ENCODE results near the gene SPEN.
"Not testable (repeated sequence)": the region's sequence is repeated elsewhere in the genome, so short reads cannot be mapped to it uniquely, and the experiment has no call there.

Gene SPEN

DNA sequence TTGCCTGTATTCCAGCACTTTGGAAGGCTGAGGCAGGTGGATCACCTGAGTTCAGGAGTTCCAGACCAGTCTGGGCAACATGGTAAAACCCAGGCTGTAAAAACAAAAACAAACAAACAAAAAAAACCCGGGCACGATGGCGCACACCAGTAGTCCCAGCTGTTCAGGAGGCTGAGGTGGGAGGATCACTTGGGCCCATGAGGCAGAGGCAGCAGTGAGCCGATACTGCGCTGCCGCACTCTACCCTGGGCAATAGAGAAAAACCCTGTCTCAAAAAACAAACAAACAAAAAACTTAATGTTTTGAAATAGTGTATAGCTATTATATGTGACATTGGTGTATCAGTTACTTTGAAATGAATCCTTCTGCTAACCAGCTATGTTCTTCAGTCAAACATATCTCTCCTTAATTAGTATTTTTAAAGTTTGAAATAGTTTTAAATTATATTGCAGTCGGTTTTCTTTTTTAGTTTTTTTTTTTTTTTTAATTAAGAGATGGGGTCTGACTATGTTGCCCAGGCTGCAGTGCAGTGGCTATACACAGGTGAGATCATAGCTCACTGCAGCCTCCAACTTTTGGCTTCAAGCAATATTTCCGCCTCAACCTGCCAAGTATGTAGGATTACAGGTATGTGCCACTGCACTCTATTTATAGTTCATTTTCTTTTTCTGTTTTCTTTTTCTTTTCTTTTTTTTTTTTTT is 11.3 kb downstream of the SPEN start:
- no peak for DNase-seq

DNA sequence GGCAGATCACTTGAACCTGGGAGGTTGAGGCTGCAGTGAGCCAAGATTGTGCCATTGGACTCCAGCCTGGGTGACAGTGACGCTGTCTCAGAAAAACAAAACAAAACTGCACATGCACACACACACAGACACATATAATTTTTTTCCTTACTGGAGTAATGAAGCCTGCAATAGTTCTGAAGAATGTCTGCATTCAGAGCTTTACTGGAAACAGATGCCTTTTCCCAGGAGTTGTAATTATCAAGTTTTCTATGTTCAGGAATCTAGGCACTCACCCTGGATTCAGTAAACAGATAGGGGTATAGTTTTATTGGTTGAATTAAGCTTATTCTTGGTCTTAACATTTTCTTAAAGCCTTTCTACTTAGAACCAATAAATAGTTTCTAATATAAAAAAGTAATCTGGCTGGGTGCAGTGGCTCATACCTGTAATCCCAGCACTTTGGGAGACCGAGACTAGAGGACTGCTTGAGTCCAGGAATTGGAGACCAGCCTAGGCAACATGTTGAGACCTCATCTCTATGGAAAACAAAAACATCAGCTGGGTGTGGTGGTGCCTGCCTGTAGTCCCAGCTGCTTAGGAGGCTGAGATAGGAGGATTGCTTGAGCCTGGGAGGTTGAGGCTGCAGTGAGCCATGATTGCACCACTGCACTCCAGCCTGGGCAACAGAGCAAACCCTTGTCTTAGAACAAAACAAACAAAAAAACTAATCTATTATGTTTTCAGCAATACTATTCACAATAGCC is 15.8 kb downstream of the SPEN start:
- no peak for DNase-seq

DNA sequence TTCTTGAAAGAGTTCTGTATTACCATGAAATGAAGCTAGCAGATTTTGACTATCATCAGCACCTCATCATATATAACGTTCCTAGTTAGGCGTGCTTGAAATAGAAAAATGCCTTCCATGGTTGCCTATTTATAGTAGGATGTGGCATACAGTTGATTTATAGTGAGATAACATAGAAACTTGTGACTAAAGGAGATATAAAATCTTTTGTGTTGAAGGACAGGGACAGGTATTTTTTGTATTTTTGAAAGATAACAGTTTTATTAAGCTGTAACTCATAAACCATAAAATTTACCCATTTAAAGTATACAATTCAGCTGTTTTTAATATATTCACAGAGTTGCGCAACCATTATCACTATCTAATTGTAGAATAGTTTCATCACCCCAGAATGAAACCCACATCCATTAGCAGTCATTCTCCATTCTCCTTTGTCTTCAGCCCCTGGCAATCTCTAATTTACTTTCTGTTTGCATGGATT is 19.3 kb downstream of the SPEN start:
- DNase-seq, result no peak

DNA sequence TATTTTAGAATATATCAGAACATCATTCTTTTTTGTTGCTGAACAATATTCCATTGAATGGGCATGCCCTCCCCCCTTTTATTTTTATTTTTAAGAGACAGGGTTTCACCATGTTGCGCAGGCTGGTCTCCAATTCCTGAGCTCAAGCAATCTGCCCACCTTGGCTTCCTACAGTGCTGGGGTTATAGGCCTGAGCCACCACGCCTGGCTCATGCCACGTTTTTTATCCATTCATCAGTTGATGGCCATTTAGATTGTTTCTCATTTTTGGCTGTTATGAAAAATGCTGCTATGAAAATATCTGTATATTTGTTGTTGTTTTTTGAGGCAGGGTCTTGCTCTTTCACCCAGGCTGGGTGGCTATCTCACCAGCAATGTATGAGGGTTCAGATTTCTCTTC is 19.8 kb downstream of the SPEN start:
- no peak for DNase-seq

DNA sequence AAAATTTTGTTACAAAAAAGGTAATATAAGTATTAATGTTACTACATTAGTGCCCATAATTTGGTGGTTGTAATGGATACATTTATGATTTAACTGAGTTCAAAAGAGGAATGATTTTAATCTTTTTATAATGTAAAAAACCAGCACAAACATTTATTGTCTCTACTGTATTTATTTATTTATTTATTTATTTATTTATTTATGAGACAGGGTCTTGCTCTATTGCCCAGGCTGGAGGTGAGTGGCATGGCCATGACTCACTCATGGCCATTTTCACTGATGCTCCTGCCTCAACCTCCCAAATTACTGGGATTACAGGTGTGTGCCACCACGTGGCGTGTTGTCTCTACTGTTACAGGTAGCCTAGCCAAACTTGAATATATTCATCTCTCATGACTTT is 21.9 kb downstream of the SPEN start:
- DNase-seq, result no peak

DNA sequence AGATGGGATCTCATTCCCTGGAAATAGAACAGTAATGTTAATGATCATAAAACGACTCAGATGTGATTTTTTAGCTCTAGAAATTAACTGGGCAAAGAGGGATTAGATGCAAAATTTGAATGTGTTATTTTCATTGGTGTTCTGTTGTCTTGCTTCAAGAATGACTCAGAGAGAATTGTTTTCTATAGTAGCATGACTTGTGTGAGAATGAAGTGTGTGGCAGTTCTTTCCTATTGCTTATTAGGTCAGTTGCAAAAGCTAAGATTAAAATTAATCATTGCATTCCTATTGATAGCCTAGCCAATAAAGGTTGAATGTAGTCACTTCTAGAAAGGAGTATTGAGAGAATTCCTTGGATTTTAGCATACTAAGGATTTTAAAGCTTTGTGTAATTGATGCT is 22.9 kb downstream of the SPEN start:
- no peak for DNase-seq

DNA sequence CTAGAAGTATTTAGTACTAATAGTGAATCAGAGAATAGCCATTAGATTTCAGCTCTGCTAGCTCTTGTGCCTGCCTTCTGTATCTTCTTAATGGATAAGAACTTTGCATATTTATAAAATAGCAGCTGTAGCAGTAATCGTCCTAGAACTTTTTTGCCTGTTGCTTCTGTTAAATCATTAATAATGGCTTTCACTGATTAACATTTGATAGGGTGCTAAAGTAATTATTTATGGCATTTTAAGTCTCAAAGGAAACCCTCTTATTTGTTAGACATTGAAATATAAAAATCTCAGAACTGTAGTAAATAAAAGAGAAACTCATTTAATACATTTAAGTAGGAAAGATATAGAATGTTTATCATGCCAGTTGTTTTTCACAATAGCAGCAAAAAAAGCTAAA is 27.0 kb downstream of the SPEN start:
- DNase-seq, result no peak

DNA sequence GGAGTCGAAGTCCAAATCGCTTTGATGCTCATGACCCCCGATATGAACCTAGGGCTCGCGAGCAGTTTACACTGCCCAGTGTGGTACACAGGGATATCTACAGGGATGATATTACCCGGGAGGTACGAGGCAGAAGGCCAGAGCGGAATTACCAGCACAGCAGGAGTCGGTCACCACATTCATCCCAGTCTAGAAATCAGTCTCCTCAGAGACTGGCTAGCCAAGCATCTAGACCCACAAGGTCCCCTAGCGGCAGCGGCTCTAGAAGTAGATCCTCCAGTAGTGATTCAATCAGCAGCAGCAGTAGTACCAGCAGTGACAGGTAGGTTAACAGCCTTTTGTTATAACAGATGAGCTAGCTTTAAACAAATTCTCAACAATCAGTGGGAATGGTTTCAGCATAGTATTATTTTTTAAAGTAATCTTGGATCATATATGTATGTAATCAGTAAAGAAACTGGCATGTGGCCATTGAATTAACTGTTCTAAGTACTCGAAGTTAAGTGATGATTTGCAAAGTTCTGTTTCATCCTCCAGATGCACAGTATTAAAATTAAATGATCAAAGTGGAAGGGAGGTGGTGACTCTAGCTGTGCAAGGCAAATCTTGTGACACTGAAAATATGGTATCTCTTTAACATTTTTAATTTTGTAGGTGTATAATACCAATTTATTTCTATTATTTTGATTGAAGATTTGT is 29.0 kb downstream of the SPEN start:
- no peak for DNase-seq

DNA sequence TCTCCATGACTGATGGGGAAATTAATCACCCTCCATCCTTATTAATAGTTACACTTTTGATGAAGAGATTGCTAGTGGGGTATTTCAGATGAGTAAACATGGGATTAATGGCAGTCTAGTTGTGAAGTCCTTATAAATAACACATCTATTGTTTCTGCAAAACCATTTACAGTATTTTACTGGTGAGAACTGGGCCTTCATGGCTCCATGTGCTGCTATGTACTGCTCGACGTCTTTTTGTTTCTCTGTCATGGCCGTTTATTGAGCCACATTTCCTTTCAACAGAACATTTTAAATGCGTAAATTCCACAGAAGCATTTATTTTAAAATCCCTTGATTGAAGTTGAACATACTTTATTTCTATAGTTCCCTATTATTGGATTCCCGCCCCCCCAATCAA is 34.5 kb downstream of the SPEN start:
- DNase-seq, result no peak

DNA sequence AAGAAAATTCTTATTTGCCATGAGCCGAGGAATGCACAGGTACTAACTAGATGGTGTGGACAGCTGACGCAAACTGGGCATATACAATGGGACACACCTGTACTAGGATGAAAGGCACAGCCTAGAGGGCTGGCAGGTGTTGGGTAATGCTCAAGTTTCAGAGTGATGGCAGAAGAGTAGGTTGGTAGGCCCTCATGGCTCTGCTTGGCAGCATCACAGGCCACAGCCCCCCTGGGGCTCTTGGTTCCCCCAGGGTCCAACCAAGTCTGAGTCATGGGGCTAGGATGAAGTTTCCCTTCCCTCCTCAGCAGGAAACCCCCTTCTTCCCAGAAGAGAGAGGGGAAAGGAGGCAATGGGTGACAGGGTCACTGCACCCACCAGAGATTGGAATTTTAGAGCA is 35.2 kb downstream of the SPEN start:
- DNase-seq, result no peak

DNA sequence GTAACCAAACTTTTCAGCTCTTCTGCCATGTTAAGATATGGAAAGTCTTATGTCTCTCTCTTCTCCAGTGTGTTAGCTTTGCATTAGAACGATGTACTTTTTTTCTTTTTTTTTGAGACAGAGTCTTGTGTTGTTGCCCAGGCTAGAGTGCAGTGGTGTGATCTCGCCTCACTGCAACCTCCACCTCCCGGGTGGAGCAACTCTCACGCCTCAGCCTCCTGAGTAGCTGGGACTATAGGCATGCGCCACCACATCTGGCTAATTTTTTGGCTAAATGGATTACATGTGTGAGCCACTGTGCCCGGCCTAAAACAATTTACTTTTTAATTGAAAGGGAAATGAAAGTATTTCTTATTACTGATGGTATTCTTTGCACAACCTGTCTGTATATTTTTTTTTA is 35.8 kb downstream of the SPEN start:
- DNase-seq, result no peak

DNA sequence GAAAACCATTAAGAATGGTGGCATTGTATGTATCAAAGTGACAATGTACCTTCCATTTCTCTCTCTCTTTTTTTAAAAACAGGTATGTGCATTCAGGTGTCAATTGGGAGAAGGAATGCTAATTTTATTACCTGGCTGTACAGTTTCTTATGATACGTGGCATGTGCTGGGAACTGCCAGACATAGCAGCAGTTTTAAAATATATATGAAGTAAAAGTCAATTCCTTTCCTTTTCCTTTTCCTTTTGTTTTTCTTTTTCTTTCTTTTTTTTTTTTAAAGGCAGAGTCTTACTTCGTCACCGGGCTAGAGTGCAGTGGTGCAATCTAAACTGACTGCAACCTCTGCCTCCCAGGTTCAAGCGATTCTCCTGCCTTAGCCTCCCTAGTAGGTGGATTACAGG is 37.0 kb downstream of the SPEN start:
- no peak for DNase-seq

DNA sequence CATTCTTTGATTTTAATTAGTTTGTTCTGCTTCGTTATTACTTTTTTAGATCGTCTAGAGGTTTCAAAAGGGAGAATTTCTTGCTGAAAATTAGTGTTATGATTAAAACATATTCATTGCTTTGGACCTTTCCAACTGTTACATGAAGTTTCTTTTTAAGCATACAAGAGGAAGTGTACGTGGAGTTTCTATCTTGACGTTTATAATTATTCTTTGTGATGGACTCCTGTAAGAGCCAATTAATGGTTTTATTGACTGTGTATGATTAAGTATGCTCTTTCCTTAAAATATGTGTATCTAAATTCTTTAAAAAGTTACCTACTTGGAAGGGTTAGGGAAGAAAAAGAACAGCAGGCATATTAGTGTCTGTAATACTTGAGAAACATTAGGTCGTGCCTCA is 37.8 kb downstream of the SPEN start:
- no peak for DNase-seq

DNA sequence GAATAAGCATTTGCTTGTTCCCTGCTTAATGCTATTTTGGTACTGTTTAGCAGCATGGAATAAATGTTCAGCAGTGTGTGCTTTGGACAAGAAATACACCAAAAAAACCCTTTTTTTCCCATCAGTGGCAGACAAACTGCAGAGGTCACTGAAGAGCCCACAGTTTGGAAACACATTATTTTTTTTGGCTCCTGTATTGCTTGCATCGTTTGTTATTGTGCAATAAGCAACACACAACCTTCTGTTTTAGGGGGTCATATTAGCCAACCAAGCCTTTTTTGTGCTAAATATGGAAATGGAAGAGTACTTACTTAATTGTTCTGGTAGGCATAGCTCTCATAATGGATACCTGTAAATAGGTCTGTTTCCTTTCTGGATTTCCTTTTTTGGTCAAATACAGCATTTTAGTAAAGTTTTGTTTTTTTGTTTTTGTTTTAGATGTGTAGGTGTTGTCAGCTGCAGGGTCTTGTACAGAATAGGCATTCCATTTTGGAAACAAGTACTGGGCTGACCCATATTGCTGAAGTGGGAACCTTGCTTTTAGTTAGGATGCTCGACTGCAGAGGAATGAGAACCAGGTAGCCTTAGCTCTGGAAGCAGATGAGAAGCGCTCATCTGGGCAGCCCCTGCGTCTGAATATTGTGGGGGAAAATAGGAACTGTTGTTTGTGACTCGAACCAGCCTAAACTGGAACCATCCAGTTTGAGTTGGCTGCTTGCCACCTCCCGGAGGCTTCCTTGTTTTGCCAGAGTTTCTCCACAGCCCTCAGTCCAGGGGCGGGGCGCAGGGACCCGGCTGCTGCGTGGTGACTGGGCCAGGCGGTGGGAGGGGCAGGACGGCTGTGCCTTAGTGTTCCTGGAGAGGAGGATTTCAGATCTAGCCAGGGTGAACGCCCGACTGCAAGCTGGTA is 38.4 kb downstream of the SPEN start:
- peak in 1 of 2 experiments; percentile 66 for DNase-seq

DNA sequence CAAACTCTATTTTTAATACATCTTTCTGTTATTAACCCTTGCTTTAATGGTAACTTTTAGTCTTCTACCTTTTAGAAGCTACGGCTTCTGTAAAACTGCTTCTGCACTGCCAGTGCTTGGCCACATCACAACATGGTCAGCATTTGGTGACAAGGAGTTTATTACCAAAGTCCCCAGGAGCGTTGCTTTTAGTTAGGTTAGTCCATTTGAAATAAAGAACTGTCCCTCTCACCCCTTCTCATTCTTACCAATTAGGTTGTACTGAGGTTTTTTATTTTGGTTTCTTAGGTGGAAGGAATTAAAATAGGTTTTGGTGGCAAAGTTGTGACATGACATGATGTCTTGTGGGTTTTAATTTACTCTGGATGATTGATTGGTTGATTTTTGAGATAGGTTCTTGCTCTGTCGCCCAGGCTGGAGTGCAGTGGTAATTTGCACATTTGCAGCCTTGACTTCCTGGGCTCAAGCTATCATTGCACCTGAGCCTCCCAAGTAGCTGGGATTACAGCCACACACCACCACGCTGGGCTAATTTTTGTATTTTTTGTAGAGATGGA is 39.2 kb downstream of the SPEN start:
- DNase-seq, result no peak

DNA sequence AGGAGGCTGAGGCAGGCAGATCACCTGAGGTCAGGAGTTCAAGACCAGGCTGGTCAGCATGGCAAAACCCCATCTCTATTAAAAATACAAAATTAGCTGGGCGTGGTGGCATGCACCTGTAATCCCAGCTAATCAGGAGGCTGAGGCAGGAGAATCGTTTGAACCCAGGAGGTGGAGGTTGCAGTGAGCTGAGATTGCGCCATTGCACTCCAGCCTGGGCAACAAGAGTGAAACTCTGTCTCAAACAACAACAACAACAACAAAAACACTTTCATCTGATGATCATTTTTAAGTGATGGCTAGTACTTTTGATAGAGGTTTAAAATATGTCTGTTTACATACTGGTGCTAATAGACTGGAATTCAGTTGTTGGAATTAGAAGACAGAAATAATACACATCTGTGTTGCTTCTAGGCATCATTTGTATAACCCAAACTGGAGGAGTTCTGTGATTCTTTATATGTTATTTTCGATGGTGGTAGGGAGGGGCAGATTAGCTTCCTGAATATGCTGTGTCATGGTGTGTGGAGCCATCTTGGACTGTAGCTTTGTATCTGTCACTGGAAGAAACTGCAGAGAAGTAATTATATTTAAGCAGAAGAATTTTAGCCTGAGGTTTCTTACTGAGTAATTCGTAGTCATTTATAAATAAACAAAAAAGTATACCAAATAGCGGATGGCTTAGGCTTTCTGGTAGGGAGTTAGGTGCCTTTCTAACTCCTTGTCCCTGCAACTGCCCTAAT is 45.5 kb downstream of the SPEN start:
- not testable (repeated sequence) for DNase-seq

DNA sequence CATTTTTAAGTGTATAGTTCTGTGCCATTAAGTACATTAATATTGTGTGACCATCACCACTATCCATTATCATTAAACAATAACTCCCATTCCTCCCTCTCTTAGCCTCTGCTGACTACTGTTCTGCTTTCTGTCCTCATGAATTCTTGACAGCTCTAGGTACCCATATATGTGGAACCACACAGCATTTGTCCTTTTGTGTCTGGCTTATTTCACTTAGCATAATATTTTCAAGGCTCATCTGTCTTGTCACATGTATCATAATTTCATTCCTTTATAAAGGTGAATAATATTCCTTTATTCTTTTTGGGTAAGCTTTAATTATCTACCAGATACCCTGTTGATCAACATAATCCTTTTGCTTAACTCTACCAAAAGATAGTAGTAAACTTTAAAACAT is 47.7 kb downstream of the SPEN start:
- DNase-seq, result no peak

DNA sequence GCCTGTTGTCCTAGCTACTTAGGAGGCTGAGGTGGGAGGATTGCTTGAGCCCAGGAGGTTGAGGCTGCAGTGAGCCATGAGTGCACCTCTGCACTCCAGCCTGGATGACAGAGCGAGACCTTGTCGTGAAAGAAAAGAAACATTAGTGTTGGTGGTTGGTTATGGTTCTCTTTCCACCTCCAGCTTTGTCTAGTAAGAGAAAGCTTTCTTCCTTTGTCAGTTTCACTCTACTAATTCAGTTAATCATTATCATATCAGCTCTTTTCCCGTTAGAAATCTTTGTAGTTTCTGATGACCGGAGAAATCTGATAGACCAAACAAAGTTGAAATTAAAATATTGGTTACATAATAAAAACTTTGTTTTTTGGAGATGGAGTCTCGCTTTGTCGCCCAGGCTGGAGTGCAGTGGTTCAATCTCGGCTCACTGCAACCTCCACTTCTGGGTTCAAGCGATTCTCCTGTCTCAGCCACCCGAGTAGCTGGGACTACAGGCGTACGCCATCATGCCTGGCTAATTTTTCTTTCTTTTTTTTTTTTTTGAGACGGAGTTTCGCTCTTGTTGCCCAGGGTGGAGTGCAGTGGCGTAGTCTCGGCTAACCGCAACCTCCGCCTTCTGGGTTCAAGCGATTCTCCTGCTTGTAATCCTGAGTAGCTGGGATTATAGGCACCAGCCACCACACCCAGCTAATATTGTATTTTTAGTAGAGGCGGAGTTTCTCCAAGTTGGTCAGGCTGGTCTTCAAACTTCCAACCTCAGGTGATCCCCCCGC is 49.5 kb downstream of the SPEN start:
- not testable (repeated sequence) for DNase-seq

DNA sequence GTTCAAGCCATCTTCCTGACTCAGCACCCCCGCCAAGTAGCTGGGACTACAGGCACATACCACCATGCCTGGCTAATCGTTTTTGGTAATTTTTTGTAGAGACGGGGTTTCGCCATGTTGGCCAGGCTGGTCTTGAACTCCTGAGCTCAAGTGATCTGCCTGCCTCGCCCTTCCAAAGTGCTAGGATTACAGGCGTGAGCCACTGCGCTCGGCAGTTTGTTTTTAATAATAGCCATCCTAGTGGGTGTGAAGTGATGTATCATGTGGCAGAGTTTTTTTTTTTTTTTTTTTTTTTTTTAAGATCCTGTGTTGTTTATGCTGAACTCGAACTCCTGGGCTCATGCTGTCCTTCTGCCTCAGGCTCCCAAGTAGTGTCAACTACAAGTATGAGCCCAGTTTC is 51.8 kb downstream of the SPEN start:
- DNase-seq, result no peak

DNA sequence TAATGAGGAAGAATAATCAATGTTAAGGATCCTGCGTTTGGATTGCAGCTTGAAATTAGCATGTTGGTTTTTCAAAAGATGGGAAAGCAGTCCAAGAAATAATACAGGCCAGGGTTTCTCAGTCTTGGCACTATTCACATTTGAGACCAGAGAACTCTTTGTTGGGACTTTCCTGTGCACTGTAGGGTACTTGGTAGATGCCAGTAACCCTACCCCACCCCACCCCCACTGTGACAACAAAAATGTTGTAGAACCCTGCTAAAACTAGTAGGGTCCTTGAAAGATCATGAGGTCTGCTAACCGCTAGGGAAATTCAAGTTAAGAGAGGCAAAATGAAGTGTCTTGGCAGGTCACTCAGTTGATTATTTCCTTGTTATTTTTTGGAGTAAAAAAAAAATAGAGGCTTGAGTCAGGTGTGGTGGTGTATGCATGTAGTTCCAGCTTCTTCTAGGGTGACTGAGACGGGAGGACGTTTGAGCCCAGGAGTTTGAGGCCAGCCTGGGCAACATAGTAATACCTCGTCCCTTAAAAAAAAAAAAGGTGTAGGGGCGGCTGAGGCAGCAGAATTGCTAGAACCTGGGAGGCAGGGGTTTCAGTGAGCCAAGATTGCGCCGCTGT is 53.3 kb downstream of the SPEN start:
- DNase-seq, result no peak

DNA sequence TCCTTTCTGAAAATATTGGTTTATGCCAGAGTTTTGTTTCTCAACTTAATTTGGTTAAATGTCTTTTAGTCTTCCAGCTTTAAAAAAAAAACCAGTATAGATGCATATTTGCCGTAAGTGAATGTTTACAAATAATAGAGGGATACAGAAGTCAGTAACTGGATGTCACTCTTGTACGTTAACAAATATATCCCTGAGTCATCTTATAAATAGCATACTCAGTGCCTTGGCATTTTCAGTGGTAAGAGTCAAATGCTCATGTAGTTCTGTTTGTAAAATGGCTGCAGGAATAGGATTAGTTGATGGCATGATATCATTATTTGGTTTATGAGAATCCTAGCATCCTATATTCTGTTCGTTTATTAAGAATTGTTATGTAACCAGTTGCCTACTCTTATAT is 55.4 kb downstream of the SPEN start:
- DNase-seq, result no peak
